ENCODE data around the gene REV1.

DNA sequence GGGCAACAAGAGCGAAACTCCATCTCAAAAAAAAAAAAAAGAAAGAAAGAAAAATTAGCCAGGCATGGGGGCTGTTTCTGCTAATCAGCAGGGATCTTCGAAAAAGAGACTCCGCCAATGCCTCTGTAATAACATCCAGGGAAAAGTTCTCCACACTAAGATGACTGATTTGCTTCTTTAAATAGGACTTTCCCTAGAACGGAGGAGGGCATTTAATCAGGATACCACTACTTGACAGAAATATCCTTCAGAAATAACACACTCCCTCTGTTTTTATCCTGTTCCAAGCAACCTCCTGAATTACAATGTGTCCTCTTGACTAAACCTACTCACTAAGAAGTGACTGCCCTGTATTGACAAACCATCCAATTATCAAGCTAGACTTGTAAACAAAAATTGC is 21.7 kb downstream of the REV1 start:
- TF ChIP-seq GATA2 (IDR thresholded peaks at IDR 0.05; ENCODE audit: low read depth, low read length) (no peak), GATA3 (IDR thresholded peaks at IDR 0.05; ENCODE audit: low read depth, low read length) (no peak)

All from SH-SY5Y (cell line).